A673 (cell line): Measurements from ENCODE around the gene ARL4C.

Source experiments
- CTCF ChIP-seq: fragments of 300-800, 200-600 bp; sonication (generic); conservative IDR thresholded peaks from 2 replicates; pipeline ENCODE4 v1.5.1; 2017; ENCODE audit warnings: low read depth, mild to moderate bottlenecking, antibody characterized with exemption, low read length, moderate library complexity, mixed read lengths
- EZH2 ChIP-seq: fragments of 200-600 bp; sonication (generic); IDR thresholded peaks from 2 replicates; pipeline ENCODE4 v1.6.1; 2017; ENCODE audit warnings: borderline replicate concordance, low read depth, mild to moderate bottlenecking, mixed read lengths, antibody characterized with exemption, low read length; ENCODE audit not compliant: poor library complexity, severe bottlenecking

- TF ChIP-seq CTCF, result no peak
- TF ChIP-seq EZH2, result no peak
Observed at GRCh38 chr2:234483568-234484251, 13.2 kb downstream of the ARL4C start.
